Pancreas (tissue), 10 donors: Measurements from ENCODE around the gene CCDC14. TPM values are rescaled to one million over a fixed set of nuclear protein-coding genes. Genes with fewer than 3 reads are reported as not detected.

Source experiments
- ATAC-seq, 4 donors: fragments of 200-7000 bp; cut with Tn5 transposase; one replicate each; pipeline versions ENCODE4 v1.8.0 to v1.9.1; 2020; ENCODE audit warnings: mild to moderate bottlenecking in 4 of 4, moderate library complexity in 4 of 4
- DNase-seq, 6 donors: peaks; one replicate each; pipeline ENCODE4 v3.0.0-alpha.2; 2020
- FAIRE-seq: peaks from 2 replicates; lab custom pipeline; 2012; peaks lifted over from hg19 to GRCh38; lab: Jason Lieb, UNC
- H3K27ac ChIP-seq, 4 donors: fragments of 200-600 bp; sonication (generic); 1 replicate in 3 of 4; 2 replicates in 1 of 4; pipeline versions ENCODE4 v1.5.0 to v1.8.0; 2020
- H3K27me3 ChIP-seq, 4 donors: fragments of 200-600 bp; one replicate each; pipeline ENCODE4 v1.8.0; 2021
- H3K36me3 ChIP-seq, 3 donors: fragments of 200-600 bp; sonication (generic) in 1 of 3; one replicate each; pipeline versions ENCODE4 v1.5.0 to v1.8.0; 2020 to 2021
- H3K4me1 ChIP-seq, 3 donors: fragments of 200-600 bp; one replicate each; pipeline ENCODE4 v1.8.0; 2021
- H3K4me3 ChIP-seq, 4 donors: fragments of 200-600 bp; sonication (generic) in 2 of 4; one replicate each; pipeline versions ENCODE4 v1.5.0 to v1.8.0; 2020 to 2021
- H3K9me3 ChIP-seq, 4 donors: fragments of 200-600 bp; one replicate each; pipeline ENCODE4 v1.8.0; 2021
- CTCF ChIP-seq, 4 donors: fragments of 200-600 bp; sonication (generic) in 3 of 4; IDR thresholded peaks; one replicate each; pipeline versions ENCODE4 v1.5.0 to v1.8.0; 2021; ENCODE audit warnings: antibody characterized with exemption in 4 of 4
- WGBS, 2 donors: extraction: QIAGEN DNeasy Blood & Tissue Kit; methylation state at CpG; one replicate each; pipeline ENCODE4 v1.1.7; 2013; 5-methylcytosine and 5-hydroxymethylcytosine counted together
- intact Hi-C, 3 donors: fragments of 100-400 bp; cut with DNase I; formaldehyde crosslinking; loops; one replicate each; pipeline versions ENCODE4 v1.11.1 to v1.14.2; 2022
- polyA plus RNA-seq, 2 donors: library from polyadenylated mRNA; stranded (reverse); fragments of 200-250 nt; gene quantifications; one replicate each; pipeline ENCODE4 v1.2.3, GENCODE V29; 2013
- total RNA-seq, 6 donors: library from RNA; stranded (reverse); fragmentation: NEBNext Ultra II Directional in 4 of 6; extraction: Animal tissue kit (Norgen Biotek cat#: 25700) in 4 of 6; gene quantifications; one replicate each; pipeline versions ENCODE4 v1.2.1 to v1.2.4, GENCODE V29; 2021 to 2023
- donor health status: healthy with polysubstance abuse.
- donor health status: DM: no; HTN: no; CAD: no; lungs with moderate emphysema.
- donor health status: DM: no; HTN: no; CAD: no.
- donor health status: control.
- donor health status: control.
- donor health status: Bipolar disorder and iron deficiency.
- donor health status: DM: yes; HTN: yes; CAD: no.
- donor health status: DM: no; HTN: no; CAD: no.
- donor health status: DM: no; HTN: no; CAD: no.
- donor health status: DM: yes; HTN: yes; CAD: no.

The CCDC14 gene
- total and polyA plus RNA-seq, 8 donors, result 6.7 to 30.7 (median 11.5) TPM

GRCh38 chr3:123939706-123940105, 21.3 kb downstream of the CCDC14 start:
- intact Hi-C loops, result no loop called here
- Histone ChIP-seq H3K9me3 (no peaks in the 10 kb centered on the region), H3K27ac (no peak overlapping the region), H3K27me3 (no peaks in the 10 kb centered on the region), H3K4me1 (no peaks in the 10 kb centered on the region), H3K4me3 (no peak overlapping the region), H3K36me3 (no peaks in the 10 kb centered on the region)
- TF ChIP-seq CTCF (IDR thresholded peaks at IDR 0.05), result no peak
- ATAC-seq, result no peak
- WGBS, 2 donors, result 88 to 91% methylated on average over 2 of the region's 2 CpGs
- no peak for DNase-seq
- FAIRE-seq, result no peak

- DNase-seq, result no peak
- Histone ChIP-seq H3K27ac (no peak overlapping the region), H3K4me1 (no peaks in the 10 kb centered on the region), H3K9me3 (no peaks in the 10 kb centered on the region), H3K4me3 (no peak overlapping the region), H3K27me3 (no peaks in the 10 kb centered on the region), H3K36me3 (peaks cover 0 to 3% (median 0%) of the 10 kb centered on the region in 3 donors)
- intact Hi-C loops, result no loop called here
- TF ChIP-seq CTCF (IDR thresholded peaks at IDR 0.05), result no peak
- FAIRE-seq, result peak; percentile 78
- WGBS, 2 donors, result 79 to 85% methylated on average over 2 of the region's 2 CpGs
- ATAC-seq, result no peak
Observed at GRCh38 chr3:123936400-123936799, 24.6 kb downstream of the CCDC14 start.

- intact Hi-C loops, result no loop called here
- no peak for FAIRE-seq
Observed at GRCh38 chr3:123935830-123936229, 25.2 kb downstream of the CCDC14 start.

GRCh38 chr3:123934250-123934649, 26.8 kb downstream of the CCDC14 start:
- intact Hi-C loops, result no loop called here
- no peaks in the 10 kb centered on the region for H3K4me1 ChIP-seq
- no peaks in the 10 kb centered on the region for H3K27me3 ChIP-seq
- TF ChIP-seq CTCF (IDR thresholded peaks at IDR 0.05), result no peak
- H3K4me3 ChIP-seq, result no peak overlapping the region
- no peak for ATAC-seq
- peaks cover 0 to 3% (median 0%) of the 10 kb centered on the region in 3 donors for H3K36me3 ChIP-seq
- no peak for FAIRE-seq
- H3K27ac ChIP-seq, result no peak overlapping the region
- no peaks in the 10 kb centered on the region for H3K9me3 ChIP-seq
- 64 to 70% methylated on average over 2 of the region's 2 CpGs for WGBS, 2 donors
- DNase-seq, result no peak

More at GRCh38 chr3:123935830-123936229, 25.2 kb downstream of the CCDC14 start:
- H3K9me3 ChIP-seq, result no peaks in the 10 kb centered on the region
- DNase-seq, result no peak
- H3K27me3 ChIP-seq, result no peaks in the 10 kb centered on the region
- H3K36me3 ChIP-seq, result peaks cover 0 to 3% (median 0%) of the 10 kb centered on the region in 3 donors
- no peak for TF ChIP-seq CTCF (IDR thresholded peaks at IDR 0.05)
- ATAC-seq, result no peak
- no peak overlapping the region for H3K4me3 ChIP-seq
- H3K27ac ChIP-seq, result no peak overlapping the region
- no peaks in the 10 kb centered on the region for H3K4me1 ChIP-seq

- TF ChIP-seq CTCF (IDR thresholded peaks at IDR 0.05), result no peak
- Histone ChIP-seq H3K27ac (no peak overlapping the region), H3K9me3 (no peaks in the 10 kb centered on the region), H3K27me3 (no peaks in the 10 kb centered on the region), H3K4me3 (no peak overlapping the region), H3K36me3 (peaks cover 0 to 3% (median 0%) of the 10 kb centered on the region in 3 donors), H3K4me1 (no peaks in the 10 kb centered on the region)
- FAIRE-seq, result no peak
- ATAC-seq, result no peak
- intact Hi-C loops, result no loop called here
- no peak for DNase-seq
Observed at GRCh38 chr3:123930445-123930844, 30.6 kb downstream of the CCDC14 start.
